Sigmoid colon (tissue), 7 donors: ENCODE results near the gene GGTLC1. TPM values are rescaled to one million over a fixed set of nuclear protein-coding genes. Genes with fewer than 3 reads are reported as not detected.

Source experiments
- DNase-seq: peaks from one replicate; pipeline ENCODE4 v3.0.0-alpha.2; 2019
- H3K27ac ChIP-seq, 4 donors: fragments of 200-600 bp; sonication (generic); one replicate each; pipeline ENCODE4 v1.5.1; 2016 to 2019; ENCODE audit warnings: mild to moderate bottlenecking in 1 of 4
- H3K27me3 ChIP-seq, 3 donors: fragments of 200-600 bp; sonication (generic); one replicate each; pipeline ENCODE4 v1.5.1; 2019; ENCODE audit warnings: mild to moderate bottlenecking in 1 of 3
- H3K36me3 ChIP-seq, 4 donors: fragments of 200-600 bp; sonication (generic); one replicate each; pipeline ENCODE4 v1.5.1; 2016 to 2019
- H3K4me1 ChIP-seq, 4 donors: fragments of 200-600 bp; sonication (generic); one replicate each; pipeline ENCODE4 v1.5.1; 2017 to 2019
- H3K4me3 ChIP-seq, 4 donors: fragments of 200-600 bp; sonication (generic); one replicate each; pipeline ENCODE4 v1.5.1; 2017 to 2019; ENCODE audit warnings: mild to moderate bottlenecking in 2 of 4, moderate library complexity in 1 of 4
- H3K9me3 ChIP-seq, 4 donors: fragments of 200-600 bp in 3 of 4; sonication (generic) in 3 of 4; one replicate each; pipeline versions ENCODE4 v1.5.1 to v1.6.1; 2013 to 2019
- CTCF ChIP-seq, 4 experiments: fragments of 450-650 bp in 3 of 4; fragments of 200-600 bp in 1 of 4; IDR thresholded peaks; one replicate each; pipeline ENCODE4 v1.5.1; 2016 to 2019; ENCODE audit warnings: antibody characterized with exemption in 4 of 4, mild to moderate bottlenecking in 3 of 4, moderate library complexity in 2 of 4
- EP300 ChIP-seq, 4 donors: sonication (generic); formaldehyde crosslinking; IDR thresholded peaks; one replicate each; pipeline ENCODE4 v1.6.1; 2017; ENCODE audit warnings: antibody characterized with exemption in 4 of 4
- POLR2A ChIP-seq, 2 donors: fragments of 450-650 bp; IDR thresholded peaks; one replicate each; pipeline ENCODE4 v1.6.1; 2016; ENCODE audit warnings: antibody characterized with exemption in 2 of 2, mild to moderate bottlenecking in 2 of 2, moderate library complexity in 2 of 2
- POLR2AphosphoS5 ChIP-seq, 4 donors: sonication (generic); formaldehyde crosslinking; IDR thresholded peaks; one replicate each; pipeline ENCODE4 v1.6.1; 2017; ENCODE audit warnings: antibody characterized with exemption in 4 of 4
- WGBS, 2 donors: extraction: QIAGEN DNeasy Blood & Tissue Kit; methylation state at CpG; one replicate each; pipeline ENCODE4 v1.1.7; 2013; 5-methylcytosine and 5-hydroxymethylcytosine counted together
- intact Hi-C: fragments of 100-400 bp; cut with DNase I; formaldehyde crosslinking; loops from one replicate; pipeline ENCODE4 v1.15.1; 2023
- polyA plus RNA-seq, 3 donors: library from polyadenylated mRNA; stranded (reverse); fragments of 200-250 nt; gene quantifications; one replicate each; pipeline ENCODE4 v1.2.3, GENCODE V29; 2013
- total RNA-seq, 4 donors: library from RNA; depleted of rRNA; stranded (reverse); fragments of >200 nt; gene quantifications; one replicate each; pipeline ENCODE4 v1.1.0, GENCODE V29; 2016
- donor health status: healthy with polysubstance abuse.
- donor health status: Bipolar disorder and iron deficiency.
- donor health status: healthy.

Gene GGTLC1
- total RNA-seq (not detected), polyA plus RNA-seq (not detected)

- WGBS, 2 donors = 89 to 92% methylated on average over 25 of the region's 26 CpGs
- Histone ChIP-seq H3K4me3 (no peak within 1 kb of the TSS), H3K36me3 (no peaks in the 10 kb centered on the region), H3K27ac (no peak within 1 kb of the TSS), H3K4me1 (no peaks in the 10 kb centered on the region), H3K27me3 (no peaks in the 10 kb centered on the region), H3K9me3 (no peaks in the 10 kb centered on the region)
- TF ChIP-seq POLR2AphosphoS5 (IDR thresholded peaks at IDR 0.05) (no peak), POLR2A (IDR thresholded peaks at IDR 0.05) (no peak), EP300 (IDR thresholded peaks at IDR 0.05) (no peak), CTCF (IDR thresholded peaks at IDR 0.05) (no peak)
- intact Hi-C loops = no loop called here
- no peak for DNase-seq
These were observed at the start of gene GGTLC1 for GRCh38 chr20:23988561-23988960. Gene GGTLC1, minus strand, starts transcription at chr20:23988779. Its CDS starts 2,168 bp downstream, at chr20:23986611.

- H3K36me3 ChIP-seq = no peaks in the 10 kb centered on the region
- DNase-seq = no peak
- no peaks in the 10 kb centered on the region for H3K27me3 ChIP-seq
- 19 to 64% methylated on average over 2 of the region's 2 CpGs for WGBS, 2 donors
- no peak for TF ChIP-seq CTCF (IDR thresholded peaks at IDR 0.05)
- no peak for TF ChIP-seq EP300 (IDR thresholded peaks at IDR 0.05)
- TF ChIP-seq POLR2AphosphoS5 (IDR thresholded peaks at IDR 0.05) = no peak
- TF ChIP-seq POLR2A (IDR thresholded peaks at IDR 0.05) = no peak
- no peak overlapping the region for H3K27ac ChIP-seq
- no peak overlapping the region for H3K4me3 ChIP-seq
- no peaks in the 10 kb centered on the region for H3K4me1 ChIP-seq
- intact Hi-C loops = no loop called here
- H3K9me3 ChIP-seq = no peaks in the 10 kb centered on the region
These were observed 46.2 kb upstream of the GGTLC1 start for GRCh38 chr20:24034820-24035219.

- intact Hi-C loops = no loop called here
- Histone ChIP-seq H3K4me3 (no peak overlapping the region), H3K9me3 (no peaks in the 10 kb centered on the region), H3K27me3 (no peaks in the 10 kb centered on the region), H3K27ac (no peak overlapping the region), H3K36me3 (no peaks in the 10 kb centered on the region), H3K4me1 (no peaks in the 10 kb centered on the region)
- no peak for DNase-seq
- 86 to 92% methylated on average over 3 of the region's 3 CpGs for WGBS, 2 donors
- TF ChIP-seq EP300 (IDR thresholded peaks at IDR 0.05) (no peak), POLR2AphosphoS5 (IDR thresholded peaks at IDR 0.05) (no peak), POLR2A (IDR thresholded peaks at IDR 0.05) (no peak), CTCF (IDR thresholded peaks at IDR 0.05) (no peak)
These were observed 45.0 kb upstream of the GGTLC1 start for GRCh38 chr20:24033565-24033964.

- no peak overlapping the region for H3K27ac ChIP-seq
- no peak for TF ChIP-seq POLR2A (IDR thresholded peaks at IDR 0.05)
- TF ChIP-seq POLR2AphosphoS5 (IDR thresholded peaks at IDR 0.05) = no peak
- TF ChIP-seq EP300 (IDR thresholded peaks at IDR 0.05) = no peak
- no peak for TF ChIP-seq CTCF (IDR thresholded peaks at IDR 0.05)
- H3K9me3 ChIP-seq = no peaks in the 10 kb centered on the region
- H3K4me3 ChIP-seq = no peak overlapping the region
- intact Hi-C loops = no loop called here
- no peaks in the 10 kb centered on the region for H3K36me3 ChIP-seq
- no peaks in the 10 kb centered on the region for H3K4me1 ChIP-seq
- no peaks in the 10 kb centered on the region for H3K27me3 ChIP-seq
- DNase-seq = no peak
These were observed 44.6 kb upstream of the GGTLC1 start for GRCh38 chr20:24033151-24033550.

- Histone ChIP-seq H3K4me1 (no peaks in the 10 kb centered on the region), H3K27ac (no peak overlapping the region), H3K4me3 (no peak overlapping the region), H3K9me3 (no peaks in the 10 kb centered on the region), H3K36me3 (no peaks in the 10 kb centered on the region), H3K27me3 (no peaks in the 10 kb centered on the region)
- intact Hi-C loops = no loop called here
- no peak for TF ChIP-seq POLR2AphosphoS5 (IDR thresholded peaks at IDR 0.05)
- no peak for TF ChIP-seq POLR2A (IDR thresholded peaks at IDR 0.05)
- no peak for TF ChIP-seq CTCF (IDR thresholded peaks at IDR 0.05)
- TF ChIP-seq EP300 (IDR thresholded peaks at IDR 0.05) = no peak
- WGBS, 2 donors = 71 to 94% methylated on average over 5 of the region's 5 CpGs
- DNase-seq = no peak
These were observed 43.9 kb upstream of the GGTLC1 start for GRCh38 chr20:24032400-24032898.
